GM19351 (cell line): ENCODE results near the gene ZDBF2.
"Not testable (repeated sequence)": the region's sequence is repeated elsewhere in the genome, so short reads cannot be mapped to it uniquely, and the experiment has no call there.

Source experiments
- ATAC-seq: cut with Tn5 transposase; IDR thresholded peaks from one replicate; pipeline ENCODE4 v1.9.1; 2021; ENCODE audit warnings: mild to moderate bottlenecking, moderate library complexity; ENCODE audit not compliant: unreplicated experiment

Gene ZDBF2

DNA sequence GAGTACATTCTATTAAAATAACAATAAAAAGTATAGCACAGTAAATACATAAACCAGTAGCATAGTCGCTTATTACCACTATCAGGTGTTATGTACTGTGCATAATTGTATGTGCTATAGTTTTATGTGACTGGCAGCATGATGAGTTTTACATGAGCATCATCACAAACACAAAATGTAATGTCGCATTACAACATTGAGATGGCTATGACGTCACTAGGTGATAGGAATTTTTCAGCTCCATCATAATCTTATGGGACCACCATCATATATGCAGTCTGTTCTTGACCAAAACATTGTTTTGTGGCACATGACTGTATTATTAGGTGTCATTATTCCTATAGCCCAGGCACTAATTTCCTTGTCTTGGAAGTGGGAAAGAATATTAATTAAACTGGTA, 48.6 kb downstream of the ZDBF2 start:
- ATAC-seq: no peak

DNA sequence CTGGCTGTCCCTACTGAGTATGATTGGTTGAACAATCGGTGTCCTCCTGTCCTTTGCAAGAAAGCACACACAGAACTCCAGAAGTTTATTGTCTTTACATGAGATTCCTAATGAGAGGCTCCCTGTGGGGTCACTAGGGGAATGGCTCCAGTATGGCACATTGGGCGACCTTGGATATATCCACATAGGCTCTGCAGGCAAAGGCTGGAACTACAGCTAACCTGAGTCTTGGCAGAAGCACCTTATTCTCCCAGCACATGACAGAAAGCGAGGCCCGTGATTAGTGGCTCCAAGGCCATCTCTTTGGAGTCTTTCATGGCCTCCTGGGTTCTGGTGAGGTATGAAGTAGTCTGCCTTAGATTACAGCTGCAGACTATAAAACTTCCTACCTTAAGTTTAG, 49.0 kb downstream of the ZDBF2 start:
- no peak for ATAC-seq

DNA sequence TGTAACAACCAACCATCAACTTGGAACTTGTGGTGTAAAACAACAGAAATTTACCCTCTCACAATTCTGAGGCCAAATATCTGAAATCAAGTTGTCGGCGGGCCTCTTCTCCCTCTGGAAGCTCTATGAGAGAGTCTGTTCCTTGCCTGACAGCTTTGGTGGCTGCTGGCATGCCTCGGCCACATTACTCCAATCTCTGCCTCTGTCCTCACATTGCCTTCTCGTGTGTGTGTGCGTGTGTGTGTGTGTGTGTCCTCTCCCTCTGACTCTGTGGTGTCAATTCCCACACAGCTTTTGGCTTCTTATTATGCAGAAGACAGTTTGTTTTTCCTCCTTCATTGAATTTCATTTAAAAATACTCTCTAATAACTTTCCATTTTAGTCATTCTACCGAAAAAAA, 50.4 kb downstream of the ZDBF2 start:
- no peak for ATAC-seq

GRCh38 chr2:206328974-206329373, 54.5 kb downstream of the ZDBF2 start:
- no peak for ATAC-seq

DNA sequence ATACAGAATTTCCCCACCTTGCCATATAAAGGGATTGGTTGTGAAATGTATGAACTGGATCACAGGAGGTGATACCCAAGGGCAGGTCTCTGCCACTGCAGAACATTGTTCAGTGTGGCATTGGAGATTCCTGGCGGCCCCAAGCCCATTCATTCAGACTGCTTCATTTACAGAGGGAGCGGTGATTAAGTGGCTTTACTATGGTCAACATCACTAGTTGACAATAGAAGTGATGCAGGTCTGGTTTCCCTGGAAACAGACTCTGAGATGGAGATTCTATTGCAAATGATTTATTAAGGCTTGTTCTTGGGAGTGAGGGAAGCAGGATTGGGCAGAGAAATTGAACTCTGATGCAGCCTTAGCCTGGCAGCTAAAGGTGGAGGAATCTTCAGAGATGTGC, 62.4 kb downstream of the ZDBF2 start:
- ATAC-seq: no peak

GRCh38 chr2:206337956-206338355, 63.5 kb downstream of the ZDBF2 start:
- no peak for ATAC-seq

DNA sequence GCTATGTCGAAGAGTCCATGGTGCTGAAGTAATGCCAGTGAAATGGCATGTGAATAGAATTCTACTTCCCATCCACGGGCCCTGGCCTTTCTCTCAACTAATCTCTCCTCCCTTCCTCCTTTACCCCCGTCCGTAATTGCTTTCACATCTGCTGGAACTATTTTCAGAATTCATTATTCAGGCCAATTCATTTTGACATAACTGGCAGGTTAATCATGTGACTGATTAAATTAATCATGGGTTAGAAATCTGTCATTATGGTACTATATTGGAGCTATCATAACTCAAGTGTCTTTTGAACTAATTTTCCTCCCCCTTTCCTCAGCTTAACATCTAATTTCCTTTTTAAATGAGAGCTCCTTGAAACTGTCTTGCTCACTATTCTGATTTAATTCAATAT, 66.9 kb downstream of the ZDBF2 start:
- no peak for ATAC-seq

- no peak for ATAC-seq
Observed at GRCh38 chr2:206343144-206343543, 68.7 kb downstream of the ZDBF2 start.

DNA sequence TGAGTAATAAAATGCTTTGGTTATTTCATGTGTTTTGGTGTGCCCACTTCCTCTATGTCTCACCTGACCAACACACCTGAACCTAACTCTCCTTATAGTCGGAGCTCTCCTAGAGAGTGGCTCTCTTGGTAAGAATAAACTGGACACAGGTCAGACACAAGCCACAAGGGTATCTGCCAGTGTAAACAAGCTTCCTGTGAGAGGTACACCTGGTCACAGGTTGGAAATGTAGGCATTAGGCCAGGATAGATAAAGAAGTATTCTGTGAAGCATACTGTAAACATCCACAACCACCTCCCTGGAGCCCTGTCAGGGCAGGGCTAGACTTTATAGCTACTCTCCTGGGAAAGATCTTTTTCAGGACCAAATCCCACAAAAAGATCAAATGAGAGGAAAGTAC, 69.4 kb downstream of the ZDBF2 start:
- ATAC-seq: no peak

- ATAC-seq: no peak
Observed at GRCh38 chr2:206345606-206346005, 71.1 kb downstream of the ZDBF2 start.

GRCh38 chr2:206349375-206349774, 74.9 kb downstream of the ZDBF2 start:
- ATAC-seq: no peak

DNA sequence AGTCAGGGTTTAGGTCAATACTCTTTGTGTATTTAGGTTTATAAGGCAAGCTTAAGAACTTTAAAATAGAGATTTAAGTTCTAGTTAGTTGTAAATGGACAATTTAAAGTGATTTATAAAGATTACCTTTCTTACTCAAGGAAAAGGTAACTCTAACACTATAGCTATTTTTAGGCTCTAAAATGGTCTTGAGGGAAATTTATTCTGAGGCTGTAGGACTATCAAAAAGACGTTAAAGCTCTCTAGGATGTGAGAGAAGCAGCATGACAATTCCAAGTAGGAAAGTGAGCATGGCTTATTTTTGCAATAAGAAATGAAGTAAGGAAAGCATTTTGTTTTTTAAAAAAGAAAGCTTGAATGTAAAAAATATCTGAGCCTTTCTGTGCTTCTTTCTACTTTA, 78.1 kb downstream of the ZDBF2 start:
- no peak for ATAC-seq

GRCh38 chr2:206353685-206354084, 79.2 kb downstream of the ZDBF2 start:
- ATAC-seq: peak; percentile 79

GRCh38 chr2:206354129-206354528, 79.7 kb downstream of the ZDBF2 start:
- ATAC-seq: peak; percentile 77

DNA sequence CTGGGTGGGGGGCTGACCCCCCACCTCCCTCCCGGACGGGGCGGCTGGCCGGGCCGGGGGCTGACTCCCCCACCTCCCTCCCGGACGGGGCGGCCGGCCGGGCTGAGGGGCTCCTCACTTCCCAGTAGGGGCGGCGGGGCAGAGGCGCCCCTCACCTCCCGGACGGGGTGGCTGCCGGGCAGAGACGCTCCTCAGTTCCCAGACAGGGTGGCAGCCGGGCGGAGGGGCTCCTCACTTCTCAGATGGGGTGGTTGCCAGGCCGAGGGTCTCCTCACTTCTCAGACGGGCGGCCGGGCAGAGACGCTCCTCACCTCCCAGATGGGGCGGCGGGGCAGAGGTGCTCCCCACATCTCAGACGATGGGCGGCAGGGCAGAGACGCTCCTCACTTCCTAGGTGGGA, 82.4 kb downstream of the ZDBF2 start:
- not testable (repeated sequence) for ATAC-seq

GRCh38 chr2:206360840-206361239, 86.4 kb downstream of the ZDBF2 start:
- ATAC-seq: not testable (repeated sequence)

GRCh38 chr2:206361407-206362045, 87.1 kb downstream of the ZDBF2 start:
- ATAC-seq: peak; percentile 98
